IMR-90 (cell line): ENCODE measurements around the gene ADAMTS6. TPM values are rescaled to one million over a fixed set of nuclear protein-coding genes. Genes with fewer than 3 reads are reported as not detected.

Experiments used
- ATAC-seq: fragments of 200-7000 bp; cut with Tn5 transposase; 2 replicates; pipeline ENCODE4 v1.9.1; 2020; ENCODE audit warnings: low read depth, mild to moderate bottlenecking, moderate library complexity
- BruUV-seq: library from RNA; stranded (reverse); fragments of 400-500 nt; replicated peaks from 2 replicates; lab custom pipeline; 2021; lab: Mats Ljungman, UMichigan
- CTCF ChIA-PET: fragments of 300-600 bp; formaldehyde crosslinking; extraction: SDS; loops from one replicate; lab custom pipeline; 2021; ENCODE audit warnings: antibody characterized with exemption; lab: Yijun Ruan, JAX
- POLR2A ChIA-PET: fragments of 300-600 bp; sonication (Branson Sonifier 250); formaldehyde crosslinking; loops from one replicate; lab custom pipeline; 2022; ENCODE audit warnings: antibody characterized with exemption; ENCODE audit not compliant: unreplicated experiment; lab: Charles Lee
- DNase-seq: peaks from one replicate; pipeline ENCODE4 v3.0.0; 2013
- H2AFZ ChIP-seq: replicated peaks from 2 replicates; pipeline ENCODE3; 2013; ENCODE audit warnings: low read length, mild to moderate bottlenecking; ENCODE audit not compliant: poor library complexity
- H2AK5ac ChIP-seq: 2 replicates; pipeline ENCODE4 v1.6.1; 2013; ENCODE audit warnings: low read depth, low read length, inconsistent platforms
- H2AK9ac ChIP-seq: replicated peaks from 2 replicates; pipeline ENCODE3; 2013; ENCODE audit warnings: mild to moderate bottlenecking, low read depth, low read length, moderate library complexity; ENCODE audit not compliant: poor library complexity
- H2BK120ac ChIP-seq: 2 replicates; pipeline ENCODE4 v1.6.1; 2013; ENCODE audit warnings: low read depth, low read length, inconsistent platforms
- H2BK15ac ChIP-seq: 3 replicates; pipeline ENCODE4 v1.6.1; 2013; ENCODE audit warnings: low read depth, low read length, inconsistent platforms
- H2BK20ac ChIP-seq: 2 replicates; pipeline ENCODE4 v1.6.1; 2013; ENCODE audit warnings: low read depth, mild to moderate bottlenecking, inconsistent platforms, low read length, moderate library complexity
- H2BK5ac ChIP-seq: 2 replicates; pipeline ENCODE4 v1.6.1; 2013; ENCODE audit warnings: mild to moderate bottlenecking, low read depth, low read length, inconsistent platforms; ENCODE audit not compliant: poor library complexity, severe bottlenecking
- H3K14ac ChIP-seq: replicated peaks from 2 replicates; pipeline ENCODE4 v1.6.1; 2013; ENCODE audit warnings: low read depth, low read length, inconsistent platforms
- H3K18ac ChIP-seq: 2 replicates; pipeline ENCODE4 v1.6.1; 2013; ENCODE audit warnings: low read depth, low read length, control low read depth
- H3K23ac ChIP-seq: 2 replicates; pipeline ENCODE4 v1.6.1; 2013; ENCODE audit warnings: low read depth, low read length, inconsistent platforms
- H3K27ac ChIP-seq: 2 replicates; pipeline ENCODE4 v1.5.1; 2013; ENCODE audit warnings: mild to moderate bottlenecking, control low read depth, low read length; ENCODE audit not compliant: insufficient read depth
- H3K27me3 ChIP-seq: 2 replicates; pipeline ENCODE4 v1.6.1; 2013; ENCODE audit warnings: low read length; ENCODE audit not compliant: control insufficient read depth, insufficient read depth
- H3K36me3 ChIP-seq: 2 replicates; pipeline ENCODE4 v1.6.1; 2013; ENCODE audit warnings: low read length, mixed read lengths; ENCODE audit not compliant: control insufficient read depth, insufficient read depth
- H3K4ac ChIP-seq: 2 replicates; pipeline ENCODE4 v1.6.1; 2013; ENCODE audit warnings: low read depth, low read length, inconsistent platforms
- H3K4me1 ChIP-seq: 2 replicates; pipeline ENCODE4 v1.6.1; 2013; ENCODE audit warnings: low read length, mixed read lengths; ENCODE audit not compliant: control insufficient read depth, insufficient read depth
- H3K4me2 ChIP-seq: 2 replicates; pipeline ENCODE4 v1.6.1; 2013; ENCODE audit warnings: low read depth, mild to moderate bottlenecking, control low read depth, low read length, moderate library complexity
- H3K4me3 ChIP-seq: 2 replicates; pipeline ENCODE4 v1.5.1; 2013; ENCODE audit warnings: low read depth, mild to moderate bottlenecking, control low read depth, low read length, moderate library complexity; ENCODE audit not compliant: insufficient read depth
- H3K56ac ChIP-seq: 2 replicates; pipeline ENCODE4 v1.6.1; 2013; ENCODE audit warnings: low read length, inconsistent platforms; ENCODE audit not compliant: insufficient read depth; ENCODE audit errors: extremely low read depth
- H3K79me1 ChIP-seq, 2 experiments: 2 replicates each; pipeline ENCODE4 v1.6.1; 2013; ENCODE audit warnings: low read length in 2 of 2, inconsistent platforms in 1 of 2, low read depth in 1 of 2
- H3K9ac ChIP-seq: 2 replicates; pipeline ENCODE4 v1.6.1; 2013; ENCODE audit warnings: low read depth, low read length, control low read depth
- H3K9me1 ChIP-seq: 2 replicates; pipeline ENCODE4 v1.6.1; 2013; ENCODE audit warnings: low read length, inconsistent platforms; ENCODE audit not compliant: insufficient read depth
- H3K9me3 ChIP-seq: 2 replicates; pipeline ENCODE4 v1.6.1; 2013; ENCODE audit warnings: low read length; ENCODE audit not compliant: control insufficient read depth, insufficient read depth
- H4K20me1 ChIP-seq: 2 replicates; pipeline ENCODE4 v1.6.1; 2013; ENCODE audit warnings: low read length, inconsistent platforms; ENCODE audit not compliant: insufficient read depth
- H4K5ac ChIP-seq: 2 replicates; pipeline ENCODE4 v1.6.1; 2013; ENCODE audit warnings: mild to moderate bottlenecking, low read depth, low read length, control low read depth
- H4K8ac ChIP-seq, 2 experiments: 2 replicates each; pipeline ENCODE4 v1.6.1; 2013; ENCODE audit warnings: low read depth in 2 of 2, low read length in 2 of 2, control low read depth in 1 of 2, inconsistent platforms in 1 of 2
- H4K91ac ChIP-seq: 2 replicates; pipeline ENCODE4 v1.6.1; 2013; ENCODE audit warnings: low read depth, low read length, inconsistent platforms; ENCODE audit not compliant: insufficient read depth
- BHLHE40 ChIP-seq: fragments of 150-350 bp; IDR thresholded peaks from 2 replicates; pipeline ENCODE4 v1.6.1; 2016; ENCODE audit warnings: mild to moderate bottlenecking, low read depth, low read length
- CEBPB ChIP-seq: IDR thresholded peaks from 2 replicates; pipeline ENCODE4 v1.6.1; 2012; ENCODE audit warnings: low read depth, low read length, improper control_type of control experiment
- CHD1 ChIP-seq: IDR thresholded peaks from 2 replicates; pipeline ENCODE4 v1.6.1; 2012; ENCODE audit warnings: low read depth, low read length, improper control_type of control experiment
- ELK1 ChIP-seq: fragments of 150-350 bp; IDR thresholded peaks from 2 replicates; pipeline ENCODE4 v1.6.1; 2016; ENCODE audit warnings: low read depth, mild to moderate bottlenecking, low read length, moderate library complexity, borderline replicate concordance
- FOS ChIP-seq: fragments of 150-350 bp; IDR thresholded peaks from 2 replicates; pipeline ENCODE4 v1.6.1; 2016; ENCODE audit warnings: low read depth, low read length
- MAFK ChIP-seq: IDR thresholded peaks from 2 replicates; pipeline ENCODE4 v1.6.1; 2012; ENCODE audit warnings: low read depth, low read length, improper control_type of control experiment
- MAZ ChIP-seq: IDR thresholded peaks from 2 replicates; pipeline ENCODE4 v1.6.1; 2012; ENCODE audit warnings: low read depth, mild to moderate bottlenecking, low read length, improper control_type of control experiment, moderate library complexity, borderline replicate concordance
- MXI1 ChIP-seq: IDR thresholded peaks from 2 replicates; pipeline ENCODE4 v1.6.1; 2012; ENCODE audit warnings: low read depth, mild to moderate bottlenecking, low read length, moderate library complexity, borderline replicate concordance
- NFE2L2 ChIP-seq: fragments of 150-350 bp; IDR thresholded peaks from 2 replicates; pipeline ENCODE4 v1.6.1; 2016; ENCODE audit warnings: low read depth, mild to moderate bottlenecking, low read length
- POLR2A ChIP-seq: IDR thresholded peaks from 2 replicates; pipeline ENCODE4 v1.6.1; 2012; ENCODE audit warnings: mild to moderate bottlenecking, low read depth, low read length
- RAD21 ChIP-seq: IDR thresholded peaks from 2 replicates; pipeline ENCODE4 v1.6.1; 2012; ENCODE audit warnings: low read length, improper control_type of control experiment
- RCOR1 ChIP-seq: IDR thresholded peaks from 2 replicates; pipeline ENCODE4 v1.6.1; 2012; ENCODE audit warnings: mild to moderate bottlenecking, low read length, improper control_type of control experiment; ENCODE audit not compliant: insufficient replicate concordance
- RFX5 ChIP-seq: IDR thresholded peaks from 2 replicates; pipeline ENCODE4 v1.8.0; 2012; ENCODE audit warnings: low read depth, mild to moderate bottlenecking, low read length, moderate library complexity
- SMC3 ChIP-seq: fragments of 150-350 bp; IDR thresholded peaks from 2 replicates; pipeline ENCODE4 v1.6.1; 2016; ENCODE audit warnings: low read depth, mild to moderate bottlenecking, antibody characterized with exemption, low read length, moderate library complexity
- USF2 ChIP-seq: fragments of 150-350 bp; IDR thresholded peaks from 2 replicates; pipeline ENCODE4 v1.6.1; 2017; ENCODE audit warnings: mild to moderate bottlenecking, antibody characterized with exemption, low read length, low read depth
- WGBS, 2 experiments: methylation state at CpG; one replicate each; pipeline versions ENCODE4 v1.1.5 to v1.1.7; 2013; ENCODE audit warnings: missing lambda C conversion rate in 2 of 2; ENCODE audit not compliant: insufficient read length in 1 of 2; ENCODE audit errors: extremely low coverage in 2 of 2; 5-methylcytosine and 5-hydroxymethylcytosine counted together
- dilution Hi-C: fragments of 300-500 bp; cut with HindIII; formaldehyde crosslinking; loops from one replicate; pipeline ENCODE4 v1.14.3; 2018; ENCODE audit warnings: low sequenced_read_pairs; ENCODE audit not compliant: unreplicated experiment
- in situ Hi-C: fragments of 300-500 bp; cut with MboI; formaldehyde crosslinking; loops from 3 replicates; pipeline ENCODE4 v1.14.3; 2019; ENCODE audit warnings: low sequenced_read_pairs, inconsistent platforms, mixed read lengths
- intact Hi-C: fragments of 100-400 bp; cut with micrococcal nuclease; formaldehyde crosslinking; loops from 2 replicates; pipeline ENCODE4 v1.10.0; 2022
- polyA plus RNA-seq, 3 experiments: library from polyadenylated mRNA; depleted of rRNA; stranded (reverse); fragments of >200 nt; gene quantifications; 2 replicates each; pipeline ENCODE4 v1.2.3, GENCODE V29; 2012; ENCODE audit warnings: low replicate concordance in 1 of 3
- total RNA-seq: library from RNA; depleted of rRNA; stranded (reverse); fragments of >200 nt; gene quantifications from 2 replicates; pipeline ENCODE4 v1.2.3, GENCODE V29; 2012
- TF ChIP-seq, protein P1 (sequence below): conservative IDR thresholded peaks from 2 replicates; pipeline ENCODE4 v1.5.1; 2012; ENCODE audit warnings: mild to moderate bottlenecking, low read depth, low read length, improper control_type of control experiment

Gene ADAMTS6
- total and polyA plus RNA-seq, 2 of the 4 experiments (the other 2 are of a cell fraction): 23.9 to 173 TPM

DNA sequence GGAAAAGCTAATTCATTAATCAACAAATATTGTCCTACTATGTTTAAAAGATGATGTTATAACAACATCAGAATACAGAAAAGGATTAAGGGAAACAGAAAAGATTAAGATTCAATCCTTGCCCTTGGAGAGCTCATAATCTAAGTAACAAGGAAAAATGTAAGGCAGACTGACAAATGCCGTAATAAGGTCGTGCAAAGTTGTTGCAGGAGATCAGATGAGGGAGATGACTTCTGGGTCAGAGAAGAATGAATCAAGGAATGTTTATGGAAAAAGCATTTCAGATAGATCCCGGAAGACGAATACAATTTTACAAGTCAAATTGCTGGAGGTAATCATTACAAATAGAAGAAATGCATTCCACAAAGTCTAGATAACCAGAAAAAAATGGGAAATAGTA is 6.4 kb downstream of the ADAMTS6 start:
- Histone ChIP-seq H3K56ac (no peak overlapping the region), H3K9me3 (no peaks in the 10 kb centered on the region), H3K9ac (no peak overlapping the region; the same call in 1 of the 2 replicates), H3K4ac (no peak overlapping the region), H4K8ac (peak overlapping the region in 1 of 2 experiments; percentile 14; a peak in 1 of 4 replicates), H4K20me1 (no peaks in the 10 kb centered on the region), H3K4me1 (peaks cover 3% of the 10 kb centered on the region; the same call in 1 of the 2 replicates), H2AFZ (no peak overlapping the region), H3K18ac (no peak overlapping the region), H3K36me3 (no peaks in the 10 kb centered on the region; the same call in 1 of the 2 replicates), H3K4me2 (peak overlapping the region; percentile 50; the same call in 1 of the 2 replicates), H4K5ac (peak overlapping the region; percentile 25; the same call in 1 of the 2 replicates), H4K91ac (no peak overlapping the region), H2BK120ac (no peak overlapping the region), H3K27me3 (no peaks in the 10 kb centered on the region), H3K23ac (no peak overlapping the region), H3K79me1 (peaks cover 9 to 36% of the 10 kb centered on the region in 2 experiments), H2AK5ac (no peak overlapping the region), H3K9me1 (0 out of 2 replicates have a peak, but pooled peaks cover 3% of the 10 kb centered on the region), H2AK9ac (no peak overlapping the region), H3K14ac (no peak overlapping the region), H3K4me3 (no peak overlapping the region), H3K27ac (no peak overlapping the region), H2BK5ac (no peak overlapping the region), H2BK15ac (no peak overlapping the region), H2BK20ac (no peak overlapping the region)
- ChIA-PET POLR2A (no interaction called here), CTCF (no interaction called here)
- intact Hi-C loops: no loop called here
- 82% methylated on average over 2 of the region's 4 CpGs; no CpG with 5 or more reads in 1 of the 2 experiments for WGBS, 2 experiments
- ATAC-seq (no peak), DNase-seq (no peak)
- dilution Hi-C loops: no loop called here
- no TSS peak for BruUV-seq
- TF ChIP-seq, protein P1, sequence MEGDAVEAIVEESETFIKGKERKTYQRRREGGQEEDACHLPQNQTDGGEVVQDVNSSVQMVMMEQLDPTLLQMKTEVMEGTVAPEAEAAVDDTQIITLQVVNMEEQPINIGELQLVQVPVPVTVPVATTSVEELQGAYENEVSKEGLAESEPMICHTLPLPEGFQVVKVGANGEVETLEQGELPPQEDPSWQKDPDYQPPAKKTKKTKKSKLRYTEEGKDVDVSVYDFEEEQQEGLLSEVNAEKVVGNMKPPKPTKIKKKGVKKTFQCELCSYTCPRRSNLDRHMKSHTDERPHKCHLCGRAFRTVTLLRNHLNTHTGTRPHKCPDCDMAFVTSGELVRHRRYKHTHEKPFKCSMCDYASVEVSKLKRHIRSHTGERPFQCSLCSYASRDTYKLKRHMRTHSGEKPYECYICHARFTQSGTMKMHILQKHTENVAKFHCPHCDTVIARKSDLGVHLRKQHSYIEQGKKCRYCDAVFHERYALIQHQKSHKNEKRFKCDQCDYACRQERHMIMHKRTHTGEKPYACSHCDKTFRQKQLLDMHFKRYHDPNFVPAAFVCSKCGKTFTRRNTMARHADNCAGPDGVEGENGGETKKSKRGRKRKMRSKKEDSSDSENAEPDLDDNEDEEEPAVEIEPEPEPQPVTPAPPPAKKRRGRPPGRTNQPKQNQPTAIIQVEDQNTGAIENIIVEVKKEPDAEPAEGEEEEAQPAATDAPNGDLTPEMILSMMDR: no peak
- TF ChIP-seq CHD1: no peak
- no peak for TF ChIP-seq POLR2A
- TF ChIP-seq CEBPB: no peak
- no peak for TF ChIP-seq NFE2L2
- TF ChIP-seq USF2: no peak
- TF ChIP-seq FOS: no peak
- TF ChIP-seq RCOR1: no peak
- no peak for TF ChIP-seq MXI1
- TF ChIP-seq ELK1: no peak
- no peak for TF ChIP-seq MAZ
- TF ChIP-seq RAD21: no peak
- no peak for TF ChIP-seq SMC3
- no peak for TF ChIP-seq RFX5
- no peak for TF ChIP-seq BHLHE40
- TF ChIP-seq MAFK: no peak
- in situ Hi-C loops: no loop called here
